HUES48 (cell line): ENCODE data around the gene ST6GALNAC3.

ENCODE experiments used
- H3K27ac ChIP-seq: one replicate; pipeline ENCODE4 v1.7.0; 2013; ENCODE audit warnings: low read depth, low read length, inconsistent platforms
- H3K27me3 ChIP-seq: 2 replicates; pipeline ENCODE4 v1.6.1; 2013; ENCODE audit warnings: mild to moderate bottlenecking, low read length; ENCODE audit not compliant: control insufficient read depth, insufficient read depth
- H3K36me3 ChIP-seq: 2 replicates; pipeline ENCODE4 v1.6.1; 2013; ENCODE audit warnings: low read length; ENCODE audit not compliant: control insufficient read depth, insufficient read depth
- H3K4me1 ChIP-seq: 2 replicates; pipeline ENCODE4 v1.6.1; 2013; ENCODE audit warnings: mild to moderate bottlenecking, low read length; ENCODE audit not compliant: control insufficient read depth, insufficient read depth
- H3K4me3 ChIP-seq: 2 replicates; pipeline ENCODE4 v1.5.1; 2013; ENCODE audit warnings: mild to moderate bottlenecking, low read depth, low read length
- H3K9ac ChIP-seq: 2 replicates; pipeline ENCODE4 v1.6.1; 2013; ENCODE audit warnings: mild to moderate bottlenecking, low read depth, low read length, moderate library complexity
- H3K9me3 ChIP-seq: 2 replicates; pipeline ENCODE4 v1.6.1; 2013; ENCODE audit warnings: low read length; ENCODE audit not compliant: control insufficient read depth, insufficient read depth

The ST6GALNAC3 gene

DNA sequence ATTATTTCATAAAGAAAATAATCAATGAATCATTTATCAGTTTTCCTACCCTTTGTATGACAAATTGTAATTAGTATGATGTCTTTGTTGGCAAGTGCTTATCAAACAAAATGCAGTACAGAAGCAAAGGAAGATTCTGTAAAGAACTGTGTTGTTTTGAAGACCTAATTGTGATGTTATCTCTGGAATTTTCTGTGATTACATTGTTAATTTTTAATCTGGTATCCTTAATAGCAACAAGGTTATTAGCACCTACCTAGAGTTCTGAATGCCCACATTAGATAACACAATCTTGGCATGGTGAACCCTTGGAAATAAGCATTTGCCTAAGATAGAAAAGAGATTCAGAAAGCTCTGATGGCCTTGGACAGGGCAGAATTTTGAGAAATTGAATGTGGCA lies 518.6 kb downstream of the ST6GALNAC3 start:
- Histone ChIP-seq H3K4me3 (no peak overlapping the region), H3K4me1 (no peaks in the 10 kb centered on the region), H3K27ac (no peak overlapping the region), H3K27me3 (no peaks in the 10 kb centered on the region), H3K36me3 (no peaks in the 10 kb centered on the region), H3K9ac (no peak overlapping the region), H3K9me3 (peaks cover 14% of the 10 kb centered on the region; the same call in 1 of the 2 replicates)

DNA sequence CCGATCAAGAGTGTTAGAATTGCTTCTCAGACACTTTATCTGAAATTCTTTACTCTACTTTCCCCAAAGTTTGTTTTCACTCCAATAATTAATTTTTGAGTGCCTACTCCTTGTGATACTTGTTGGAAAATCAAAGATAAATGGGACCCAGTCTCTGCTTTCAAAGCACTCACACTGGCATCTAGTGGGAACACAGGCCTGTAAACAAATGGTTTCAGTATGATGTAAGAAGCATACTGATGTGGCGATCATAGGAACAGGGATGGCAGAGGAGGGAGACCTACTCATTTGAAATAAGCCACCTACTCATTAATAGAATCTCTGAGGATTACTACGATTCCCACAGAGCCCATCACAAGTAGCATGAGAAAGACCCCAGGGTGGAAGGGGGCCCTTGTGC lies 519.1 kb downstream of the ST6GALNAC3 start:
- no peak overlapping the region for H3K27ac ChIP-seq
- H3K36me3 ChIP-seq: no peaks in the 10 kb centered on the region
- H3K9ac ChIP-seq: no peak overlapping the region

DNA sequence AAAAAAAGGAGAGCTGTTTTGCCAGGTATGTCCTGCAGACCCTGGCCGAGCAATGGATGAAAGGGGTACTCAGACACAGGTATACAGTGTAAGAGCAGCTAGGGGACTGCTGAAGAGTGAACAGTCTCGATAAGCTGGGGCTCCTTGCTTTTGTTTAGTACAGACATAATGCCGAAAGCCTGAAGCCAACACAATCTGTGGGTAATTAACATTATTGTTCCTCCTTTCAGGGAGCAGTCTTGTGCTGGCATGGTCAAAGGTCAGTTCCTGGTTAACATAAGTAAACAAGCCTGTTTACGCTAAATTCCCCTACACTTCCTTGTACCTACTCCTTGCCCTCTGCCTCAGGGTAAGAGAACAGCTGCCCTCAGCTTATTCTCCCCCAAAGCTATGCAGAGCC lies 520.5 kb downstream of the ST6GALNAC3 start:
- no peak overlapping the region for H3K27ac ChIP-seq
- H3K9me3 ChIP-seq: peaks cover 14% of the 10 kb centered on the region; the same call in 1 of the 2 replicates
- no peak overlapping the region for H3K9ac ChIP-seq

More for the DNA sequence above, 519.1 kb downstream of the ST6GALNAC3 start:
- Histone ChIP-seq H3K27me3 (no peaks in the 10 kb centered on the region), H3K4me1 (no peaks in the 10 kb centered on the region), H3K4me3 (no peak overlapping the region), H3K9me3 (peaks cover 14% of the 10 kb centered on the region; the same call in 1 of the 2 replicates)

DNA sequence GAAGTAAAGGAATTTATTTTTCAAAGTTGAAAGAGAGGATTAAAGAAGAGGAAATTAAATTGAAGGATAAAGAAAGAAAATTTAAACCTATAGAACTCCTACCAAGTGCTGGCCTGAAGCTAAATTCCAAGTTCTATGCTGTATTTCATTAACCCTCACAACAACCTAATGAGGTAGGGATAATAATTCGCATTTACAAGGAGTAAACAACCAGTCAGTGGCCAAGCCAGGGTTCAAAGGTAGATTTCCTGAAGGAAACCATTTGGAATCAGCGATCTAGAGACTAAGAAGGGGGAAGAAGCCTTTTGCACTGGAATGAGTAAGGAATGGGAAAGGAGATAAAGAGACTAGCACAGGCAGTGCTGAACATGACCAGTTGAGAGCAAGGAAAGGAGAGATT lies 526.9 kb downstream of the ST6GALNAC3 start:
- Histone ChIP-seq H3K9me3 (no peaks in the 10 kb centered on the region), H3K27ac (no peak overlapping the region), H3K36me3 (no peaks in the 10 kb centered on the region), H3K27me3 (no peaks in the 10 kb centered on the region), H3K4me3 (no peak overlapping the region), H3K4me1 (peaks cover 5% of the 10 kb centered on the region; the same call in 1 of the 2 replicates), H3K9ac (no peak overlapping the region)

More for the DNA sequence above, 520.5 kb downstream of the ST6GALNAC3 start:
- H3K27me3 ChIP-seq: no peaks in the 10 kb centered on the region
- H3K4me1 ChIP-seq: no peaks in the 10 kb centered on the region
- H3K4me3 ChIP-seq: no peak overlapping the region
- no peaks in the 10 kb centered on the region for H3K36me3 ChIP-seq

DNA sequence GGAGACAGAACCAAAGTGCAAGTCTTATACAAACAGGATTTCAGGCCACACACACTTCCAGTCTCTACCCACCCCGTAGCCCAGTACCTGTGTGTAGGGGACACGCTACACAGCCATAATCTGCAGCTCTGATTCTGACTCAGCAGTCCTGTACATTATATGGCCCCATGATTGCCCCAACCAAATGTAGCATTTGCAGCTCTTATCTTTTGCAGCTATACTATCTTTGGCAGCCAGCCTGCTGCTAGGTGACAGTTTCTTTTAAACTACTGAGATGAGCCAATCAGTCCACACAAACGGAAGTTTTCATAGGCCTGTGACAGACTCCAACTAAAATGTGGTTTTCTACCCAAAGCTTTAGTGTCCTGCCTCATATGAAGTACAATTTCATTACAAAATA lies 533.2 kb downstream of the ST6GALNAC3 start:
- Histone ChIP-seq H3K36me3 (no peaks in the 10 kb centered on the region), H3K9ac (no peak overlapping the region), H3K27me3 (no peaks in the 10 kb centered on the region), H3K4me3 (no peak overlapping the region), H3K4me1 (no peaks in the 10 kb centered on the region), H3K9me3 (no peaks in the 10 kb centered on the region), H3K27ac (no peak overlapping the region)

DNA sequence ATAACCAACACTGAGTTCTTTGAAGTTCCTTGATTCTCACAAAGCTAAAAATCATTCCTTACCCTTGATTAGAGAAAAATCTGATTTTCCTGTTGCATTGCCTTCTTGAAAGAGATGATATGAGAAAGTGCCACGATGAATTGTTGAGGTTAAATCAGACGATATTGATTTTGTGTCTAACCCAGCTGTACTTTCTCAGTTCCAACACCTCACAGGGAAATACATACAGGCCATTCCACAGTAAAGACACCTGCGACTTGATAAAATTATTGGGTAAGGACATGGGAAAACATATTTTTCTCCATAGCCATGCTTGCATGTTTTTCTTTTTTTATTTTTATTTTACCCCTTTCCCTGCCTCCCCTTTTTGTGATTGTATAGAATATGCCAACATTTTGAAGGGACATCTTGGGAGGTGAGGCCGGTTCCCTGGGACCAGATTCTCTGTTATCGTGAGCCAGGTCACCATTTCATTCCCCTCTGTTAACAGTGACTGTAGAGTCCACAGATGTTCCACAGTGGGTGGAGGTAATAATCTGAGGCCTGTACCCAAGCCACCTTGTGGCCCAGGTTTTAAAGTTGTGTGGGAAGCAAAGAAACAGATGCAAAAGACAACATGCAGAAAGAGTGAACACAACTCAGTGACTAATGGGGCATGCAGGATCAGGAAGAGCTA lies 537.4 kb downstream of the ST6GALNAC3 start:
- Histone ChIP-seq H3K4me1 (no peaks in the 10 kb centered on the region), H3K36me3 (no peaks in the 10 kb centered on the region), H3K27me3 (no peaks in the 10 kb centered on the region), H3K4me3 (no peak overlapping the region), H3K9ac (no peak overlapping the region), H3K27ac (no peak overlapping the region), H3K9me3 (no peaks in the 10 kb centered on the region)

DNA sequence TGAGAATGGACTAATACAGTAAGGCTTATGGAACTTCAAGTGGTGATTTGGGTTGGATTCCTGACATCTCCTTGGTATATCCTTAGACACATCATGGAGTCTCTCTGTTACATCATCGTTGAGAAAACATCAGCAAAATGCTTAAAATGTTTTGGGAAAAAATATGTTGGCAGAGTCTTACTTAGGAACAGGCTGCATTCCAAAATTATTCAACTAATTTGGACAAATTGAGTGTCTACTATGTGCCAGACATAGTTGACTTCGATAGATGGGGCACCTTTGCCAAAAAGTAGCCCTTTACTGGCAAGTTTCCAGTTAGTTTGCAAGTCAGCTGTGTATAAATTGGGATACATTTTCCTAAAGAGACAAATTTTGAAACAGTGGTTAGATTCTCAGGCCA lies 539.3 kb downstream of the ST6GALNAC3 start:
- H3K4me3 ChIP-seq: no peak overlapping the region
- H3K27me3 ChIP-seq: no peaks in the 10 kb centered on the region
- H3K4me1 ChIP-seq: no peaks in the 10 kb centered on the region
- no peaks in the 10 kb centered on the region for H3K36me3 ChIP-seq
- no peak overlapping the region for H3K9ac ChIP-seq
- H3K9me3 ChIP-seq: no peaks in the 10 kb centered on the region
- H3K27ac ChIP-seq: no peak overlapping the region

DNA sequence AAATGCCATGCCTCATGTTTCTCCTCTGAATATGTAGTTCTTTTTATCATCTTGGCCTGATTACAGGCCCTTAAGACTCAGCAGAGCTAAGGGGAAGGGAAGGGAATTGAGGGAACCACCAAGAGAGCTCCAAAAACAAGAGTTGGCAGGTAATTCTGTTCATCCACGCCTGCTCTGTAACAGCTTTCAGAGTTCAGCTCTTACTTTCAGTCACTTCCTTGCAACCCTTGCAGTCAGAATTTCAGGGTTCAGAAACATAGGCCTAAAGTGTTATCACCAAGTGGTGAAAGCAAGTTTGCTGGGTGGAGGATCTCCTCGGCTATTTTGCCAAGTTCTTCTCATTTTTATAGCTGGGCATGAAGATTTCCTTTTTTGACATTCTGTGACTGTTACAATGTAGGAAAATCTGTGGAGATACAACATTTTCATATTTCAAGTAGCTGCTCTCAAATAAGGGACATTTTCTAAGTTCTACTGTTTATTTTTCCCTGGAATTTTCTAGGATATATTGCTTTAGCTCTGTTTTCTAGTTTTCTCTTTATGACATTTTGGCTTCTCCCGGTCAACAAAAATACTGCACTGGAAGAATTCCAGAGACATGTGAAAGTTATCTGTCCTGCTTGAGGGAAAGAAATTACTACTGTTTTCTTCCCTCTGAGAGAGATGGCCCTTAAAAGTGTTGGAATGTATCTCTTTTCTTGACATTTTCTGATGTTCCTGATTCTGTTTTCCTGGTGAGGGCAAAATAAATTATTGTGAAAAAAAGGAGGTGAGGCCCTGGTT lies 540.9 kb downstream of the ST6GALNAC3 start:
- Histone ChIP-seq H3K27ac (no peak overlapping the region), H3K4me1 (no peaks in the 10 kb centered on the region), H3K36me3 (no peaks in the 10 kb centered on the region), H3K9ac (no peak overlapping the region), H3K27me3 (no peaks in the 10 kb centered on the region), H3K4me3 (no peak overlapping the region), H3K9me3 (no peaks in the 10 kb centered on the region)

DNA sequence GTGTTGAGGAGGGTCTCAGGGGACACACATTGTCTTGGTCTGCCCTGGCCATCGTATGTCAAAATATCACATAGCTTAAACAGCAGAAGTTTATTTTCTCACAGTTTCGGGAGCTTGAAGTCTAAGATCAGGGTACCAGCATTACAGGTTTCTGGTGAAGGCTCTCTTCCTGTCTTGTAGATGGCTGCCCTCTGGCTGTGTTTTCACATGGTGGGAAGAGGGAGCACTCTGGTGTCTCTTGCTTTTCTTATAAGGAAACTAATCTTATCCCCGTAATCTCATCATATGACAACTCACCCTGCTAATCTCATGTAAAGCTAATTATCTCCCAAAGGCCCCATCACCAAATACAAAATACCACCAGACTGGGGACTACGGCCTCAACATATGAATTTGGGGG lies 545.8 kb downstream of the ST6GALNAC3 start:
- H3K4me3 ChIP-seq: no peak overlapping the region
- H3K9ac ChIP-seq: no peak overlapping the region
- H3K27ac ChIP-seq: no peak overlapping the region
- no peaks in the 10 kb centered on the region for H3K36me3 ChIP-seq
- no peaks in the 10 kb centered on the region for H3K27me3 ChIP-seq
- H3K4me1 ChIP-seq: no peaks in the 10 kb centered on the region
- no peaks in the 10 kb centered on the region for H3K9me3 ChIP-seq

DNA sequence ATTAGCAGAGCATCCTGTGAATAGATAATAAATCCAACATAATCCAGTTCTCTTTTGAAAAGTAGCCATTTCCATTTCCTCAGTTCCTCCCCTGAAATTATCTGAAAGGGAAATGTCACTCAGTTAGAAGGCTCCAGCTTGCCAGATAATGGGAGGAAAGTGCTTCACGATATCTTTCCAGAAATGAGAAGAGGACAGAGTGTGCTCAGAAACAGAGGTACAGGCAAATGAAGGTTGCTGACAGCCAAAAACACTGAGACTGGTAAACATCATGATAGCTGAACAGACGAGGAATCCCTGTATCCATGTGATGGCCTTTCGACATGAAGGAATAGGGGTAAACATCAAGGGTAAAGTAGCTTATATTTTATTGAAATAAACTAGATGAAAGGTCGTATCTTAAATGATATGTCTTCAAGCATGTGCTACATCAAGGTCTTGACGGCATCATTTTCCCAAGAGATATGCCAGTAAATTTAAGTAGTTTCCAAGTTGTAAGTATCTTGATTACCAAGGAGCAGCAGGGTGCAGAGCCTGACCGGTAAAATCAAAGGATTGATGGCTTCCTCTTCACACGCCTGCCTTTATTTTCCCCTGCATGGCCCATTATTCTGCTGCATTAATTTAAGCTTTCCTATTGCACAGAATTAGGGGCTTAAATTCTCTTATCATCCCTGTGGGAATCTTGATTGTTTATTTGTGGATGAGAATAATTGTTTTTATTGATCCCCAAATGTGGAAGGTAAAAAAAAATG lies 548.4 kb downstream of the ST6GALNAC3 start:
- Histone ChIP-seq H3K36me3 (no peaks in the 10 kb centered on the region), H3K9ac (no peak overlapping the region)

More for the DNA sequence above, 548.4 kb downstream of the ST6GALNAC3 start:
- Histone ChIP-seq H3K27me3 (no peaks in the 10 kb centered on the region), H3K4me3 (no peak overlapping the region), H3K27ac (no peak overlapping the region), H3K9me3 (no peaks in the 10 kb centered on the region), H3K4me1 (no peaks in the 10 kb centered on the region)
